ENCODE data around the gene PSMB4. TPM values are rescaled to one million over a fixed set of nuclear protein-coding genes. Genes with fewer than 3 reads are reported as not detected.

The PSMB4 gene
- total RNA-seq, 1 experiment from 2014 or later = 345 TPM

DNA sequence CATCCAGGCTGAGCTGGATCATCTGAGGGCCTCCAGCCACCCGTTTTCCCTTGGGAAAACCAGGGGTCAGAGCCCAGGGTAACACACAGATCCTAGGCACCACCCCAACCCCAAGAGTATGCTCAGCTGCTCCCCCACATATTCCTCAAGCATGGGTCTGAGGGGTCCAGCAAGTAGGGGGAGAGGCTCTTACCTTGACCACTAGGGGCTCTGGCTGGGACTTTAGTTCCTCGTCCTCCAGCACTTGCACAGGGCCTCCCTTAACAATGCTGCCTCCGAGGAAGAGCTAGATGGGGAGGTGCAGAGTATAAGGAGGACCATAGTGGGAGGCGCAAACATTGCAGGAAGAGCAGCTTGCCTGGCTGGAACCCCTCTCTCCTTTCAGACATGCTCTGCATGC is 34.4 kb upstream of the PSMB4 start:
- Histone ChIP-seq H3K4me2 (no peak overlapping the region), H3K4me1 (replicated peaks; ENCODE audit: insufficient read depth) (no peaks in the 10 kb centered on the region), H3K27me3 (ENCODE audit: insufficient read depth, low read depth) (no peaks in the 10 kb centered on the region), H3K9me3 (ENCODE audit: insufficient read depth, low read depth) (peaks cover 8% of the 10 kb centered on the region), H3K4me3 (no peak overlapping the region), H4K20me1 (ENCODE audit: insufficient read depth) (no peaks in the 10 kb centered on the region), H3K27ac (no peak overlapping the region), H3K36me3 (ENCODE audit: low read depth) (no peaks in the 10 kb centered on the region), H3K9me2 (ENCODE audit: insufficient read depth) (no peaks in the 10 kb centered on the region), H3K79me2 (ENCODE audit: low read depth) (no peaks in the 10 kb centered on the region), H3F3A (ENCODE audit: insufficient read depth, low read depth) (no peaks in the 10 kb centered on the region), H2AFZ (no peak overlapping the region)
- DNase-seq = no peak
- no TSS peak for BruUV-seq (replicated peaks)
- TF ChIP-seq, protein P1, sequence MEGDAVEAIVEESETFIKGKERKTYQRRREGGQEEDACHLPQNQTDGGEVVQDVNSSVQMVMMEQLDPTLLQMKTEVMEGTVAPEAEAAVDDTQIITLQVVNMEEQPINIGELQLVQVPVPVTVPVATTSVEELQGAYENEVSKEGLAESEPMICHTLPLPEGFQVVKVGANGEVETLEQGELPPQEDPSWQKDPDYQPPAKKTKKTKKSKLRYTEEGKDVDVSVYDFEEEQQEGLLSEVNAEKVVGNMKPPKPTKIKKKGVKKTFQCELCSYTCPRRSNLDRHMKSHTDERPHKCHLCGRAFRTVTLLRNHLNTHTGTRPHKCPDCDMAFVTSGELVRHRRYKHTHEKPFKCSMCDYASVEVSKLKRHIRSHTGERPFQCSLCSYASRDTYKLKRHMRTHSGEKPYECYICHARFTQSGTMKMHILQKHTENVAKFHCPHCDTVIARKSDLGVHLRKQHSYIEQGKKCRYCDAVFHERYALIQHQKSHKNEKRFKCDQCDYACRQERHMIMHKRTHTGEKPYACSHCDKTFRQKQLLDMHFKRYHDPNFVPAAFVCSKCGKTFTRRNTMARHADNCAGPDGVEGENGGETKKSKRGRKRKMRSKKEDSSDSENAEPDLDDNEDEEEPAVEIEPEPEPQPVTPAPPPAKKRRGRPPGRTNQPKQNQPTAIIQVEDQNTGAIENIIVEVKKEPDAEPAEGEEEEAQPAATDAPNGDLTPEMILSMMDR (conservative IDR thresholded peaks at IDR 0.05) = no peak
- no peak for TF ChIP-seq EZH2 (IDR thresholded peaks at IDR 0.05; ENCODE audit: low read depth)
- ChIA-PET CTCF (no interaction called here), POLR2A (ENCODE audit: unreplicated experiment) (no interaction called here)
- intact Hi-C loops (cut with micrococcal nuclease; ENCODE audit: unreplicated experiment) = no loop called here

DNA sequence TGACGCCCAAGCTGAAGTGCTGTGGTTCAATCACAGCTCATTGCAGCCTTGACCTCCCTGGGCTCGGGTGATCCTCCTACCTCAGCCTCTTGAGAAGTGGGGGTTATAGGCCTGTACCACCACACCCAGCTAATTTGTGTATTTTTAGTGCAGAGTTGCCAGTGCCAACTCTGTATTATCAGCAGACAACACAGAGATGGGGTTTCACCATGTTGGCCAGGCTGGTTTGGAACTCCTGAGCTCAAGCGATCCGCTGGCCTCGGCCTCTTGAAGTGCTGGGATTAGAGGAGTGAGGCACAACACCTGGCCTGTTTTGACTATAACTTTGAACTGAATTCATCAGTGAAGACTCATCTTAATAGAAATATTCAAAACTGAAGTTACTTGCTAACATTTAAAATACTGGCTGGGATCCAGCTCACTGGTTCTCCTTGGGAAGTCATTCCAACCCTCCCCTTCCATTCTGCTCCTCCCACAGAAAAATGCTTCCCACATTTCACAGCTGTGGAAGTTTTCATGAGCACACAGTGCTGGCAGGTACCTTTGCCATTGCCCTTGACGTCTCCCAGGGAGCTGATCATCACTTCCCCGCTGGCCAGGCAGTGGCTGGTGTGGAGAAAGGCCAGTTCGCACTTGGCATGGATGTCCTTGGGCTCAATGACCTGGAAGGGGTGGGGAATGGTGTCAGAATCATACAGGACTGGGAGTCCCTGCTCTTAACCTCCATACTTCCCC is 31.5 kb upstream of the PSMB4 start:
- Histone ChIP-seq H3K9me2 (ENCODE audit: insufficient read depth) (no peaks in the 10 kb centered on the region), H3K9me3 (ENCODE audit: insufficient read depth, low read depth) (no peaks in the 10 kb centered on the region), H3K27me3 (ENCODE audit: insufficient read depth, low read depth) (no peaks in the 10 kb centered on the region), H3K4me2 (no peak overlapping the region), H3K4me1 (replicated peaks; ENCODE audit: insufficient read depth) (no peaks in the 10 kb centered on the region; the same call in 1 of the 2 replicates), H4K20me1 (ENCODE audit: insufficient read depth) (no peaks in the 10 kb centered on the region), H3F3A (ENCODE audit: insufficient read depth, low read depth) (peaks cover 5% of the 10 kb centered on the region; the same call in 1 of the 2 replicates), H3K79me2 (ENCODE audit: low read depth) (no peaks in the 10 kb centered on the region), H3K36me3 (ENCODE audit: low read depth) (no peaks in the 10 kb centered on the region), H3K27ac (no peak overlapping the region), H2AFZ (no peak overlapping the region), H3K4me3 (no peak overlapping the region)
- CTCF ChIA-PET = interaction anchor here (0.5 kb wide), 1 partner anchor 65 kb away, joined by 3 read pairs; no protein-coding TSS in a partner anchor
- TF ChIP-seq, protein P1 (conservative IDR thresholded peaks at IDR 0.05) = no peak
- TF ChIP-seq EZH2 (IDR thresholded peaks at IDR 0.05; ENCODE audit: low read depth) = no peak
- BruUV-seq (replicated peaks) = no TSS peak
- no peak for DNase-seq
- intact Hi-C loops (cut with micrococcal nuclease; ENCODE audit: unreplicated experiment) = no loop called here
- POLR2A ChIA-PET (ENCODE audit: unreplicated experiment) = interaction anchor here (0.5 to 0.6 kb wide), 2 partner anchors 20 to 62 kb away, joined by 5 to 6 read pairs; no protein-coding TSS in a partner anchor

- BruUV-seq (replicated peaks) = no TSS peak
- H3K79me2 ChIP-seq (ENCODE audit: low read depth) = no peaks in the 10 kb centered on the region
- no peaks in the 10 kb centered on the region for H3K9me2 ChIP-seq (ENCODE audit: insufficient read depth)
- H3K4me2 ChIP-seq = no peak overlapping the region
- ChIA-PET CTCF (interaction anchor here (0.5 to 0.6 kb wide), 2 partner anchors 66 to 126 kb away, joined by 3 to 6 read pairs; no protein-coding TSS in a partner anchor), POLR2A (ENCODE audit: unreplicated experiment) (interaction anchor here (0.5 kb wide), 1 partner anchor 61 kb away, joined by 5 read pairs; no protein-coding TSS in a partner anchor)
- intact Hi-C loops (cut with micrococcal nuclease; ENCODE audit: unreplicated experiment) = no loop called here
- no peaks in the 10 kb centered on the region for H3K27me3 ChIP-seq (ENCODE audit: insufficient read depth, low read depth)
- no peaks in the 10 kb centered on the region; the same call in 1 of the 2 replicates for H3K4me1 ChIP-seq (replicated peaks; ENCODE audit: insufficient read depth)
- no peak for DNase-seq
- no peak overlapping the region for H3K27ac ChIP-seq
- no peak for TF ChIP-seq EZH2 (IDR thresholded peaks at IDR 0.05; ENCODE audit: low read depth)
- TF ChIP-seq, protein P1 (conservative IDR thresholded peaks at IDR 0.05) = no peak
- no peaks in the 10 kb centered on the region for H3K36me3 ChIP-seq (ENCODE audit: low read depth)
- H3F3A ChIP-seq (ENCODE audit: insufficient read depth, low read depth) = peaks cover 5% of the 10 kb centered on the region; the same call in 1 of the 2 replicates
- H4K20me1 ChIP-seq (ENCODE audit: insufficient read depth) = no peaks in the 10 kb centered on the region
- H3K9me3 ChIP-seq (ENCODE audit: insufficient read depth, low read depth) = no peaks in the 10 kb centered on the region
- H3K4me3 ChIP-seq = no peak overlapping the region
- no peak overlapping the region for H2AFZ ChIP-seq
Observed at GRCh38 chr1:151368393-151369301, 30.7 kb upstream of the PSMB4 start.
